Measurements from ENCODE around the gene TYR. TPM values are rescaled to one million over a fixed set of nuclear protein-coding genes. Genes with fewer than 3 reads are reported as not detected.
"Not testable (repeated sequence)": the region's sequence is repeated elsewhere in the genome, so short reads cannot be mapped to it uniquely, and the experiment has no call there.

TYR gene
- total RNA-seq, 1 experiment from 2014 or later = not detected

DNA sequence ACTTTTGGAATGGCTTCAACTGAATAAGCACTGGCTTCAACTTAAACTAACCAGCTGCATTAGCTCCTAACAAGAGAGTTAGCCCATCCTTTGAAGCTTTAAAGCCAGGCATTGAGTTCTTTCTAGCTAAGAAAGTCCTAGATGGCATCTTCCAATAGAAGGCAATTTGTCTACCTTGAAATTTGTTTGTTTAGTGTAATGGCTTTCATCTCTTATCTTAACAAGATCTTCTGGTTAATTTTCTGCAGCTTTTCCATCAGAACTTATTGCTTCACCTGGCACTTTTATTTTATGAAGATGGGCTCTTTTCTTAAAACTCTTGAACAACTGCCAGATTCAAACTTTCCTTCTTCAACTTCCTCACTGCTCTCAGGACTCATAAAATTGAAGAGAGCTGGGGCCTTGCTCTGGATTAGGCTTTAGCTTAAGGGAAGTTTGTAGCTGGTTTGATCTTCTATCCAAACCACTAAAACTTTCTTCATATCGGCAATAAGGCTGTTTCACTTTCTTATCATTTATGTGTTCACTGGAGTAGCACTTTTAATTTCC is 94.9 kb downstream of the TYR start:
- DNase-seq (ENCODE audit: low spot score) = not testable (repeated sequence)

DNA sequence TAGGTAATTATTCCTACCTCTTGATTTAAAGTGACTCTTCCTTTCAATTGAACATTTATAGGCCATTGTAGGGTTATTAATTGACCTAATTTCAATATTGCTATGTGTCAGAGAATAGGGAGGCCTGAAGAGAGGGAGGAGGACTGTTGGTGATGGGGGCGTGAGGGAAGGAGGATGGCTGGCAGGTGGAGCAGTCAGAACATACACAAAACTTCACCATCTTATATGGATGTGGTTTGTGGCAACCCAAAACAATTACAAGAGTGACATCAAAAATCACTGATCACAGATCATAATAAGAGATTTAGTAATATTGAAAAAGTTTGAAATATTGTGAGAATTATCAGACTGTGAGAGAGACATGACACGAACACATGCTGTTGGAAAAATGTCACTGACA is 95.5 kb downstream of the TYR start:
- not testable (repeated sequence) for DNase-seq (ENCODE audit: low spot score)

DNA sequence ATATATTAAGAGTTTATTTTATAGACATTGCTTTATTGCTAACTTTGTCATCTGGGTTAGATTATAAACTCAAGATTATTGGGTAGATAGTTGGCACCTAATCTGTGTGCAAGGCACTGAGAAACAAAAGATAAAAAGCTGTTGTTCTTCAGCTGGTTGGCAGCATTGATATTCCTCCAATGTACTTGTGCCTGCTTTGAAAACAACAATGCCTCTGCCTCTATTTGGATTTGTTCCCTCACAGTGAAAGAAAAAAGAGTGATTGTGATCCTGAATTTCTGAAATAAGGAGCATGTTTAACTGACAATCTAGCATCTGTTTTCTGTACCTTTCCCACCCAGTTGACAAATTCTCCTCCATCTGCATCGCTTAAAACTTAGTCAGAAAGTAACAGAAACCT is 98.3 kb downstream of the TYR start:
- DNase-seq (ENCODE audit: low spot score) = no peak

DNA sequence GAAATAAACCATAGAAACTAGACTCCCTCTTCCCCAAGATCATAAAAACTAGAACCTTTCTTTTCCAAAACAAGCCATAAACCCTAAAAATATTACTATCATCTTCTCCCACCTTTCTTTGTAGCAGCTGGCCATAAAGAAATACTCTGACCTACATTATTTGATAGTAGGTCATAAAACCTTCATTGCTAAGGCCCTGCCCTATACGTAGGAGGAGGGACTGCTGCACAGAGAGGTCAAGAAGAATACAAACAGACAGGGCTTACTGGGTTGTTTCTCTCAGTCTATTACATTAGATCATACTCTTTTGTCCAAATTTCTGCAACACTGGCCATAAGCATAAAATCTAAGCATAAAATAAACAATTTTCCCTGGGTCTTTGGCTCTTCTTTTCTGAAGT is 101.5 kb downstream of the TYR start:
- no peak for DNase-seq (ENCODE audit: low spot score)

DNA sequence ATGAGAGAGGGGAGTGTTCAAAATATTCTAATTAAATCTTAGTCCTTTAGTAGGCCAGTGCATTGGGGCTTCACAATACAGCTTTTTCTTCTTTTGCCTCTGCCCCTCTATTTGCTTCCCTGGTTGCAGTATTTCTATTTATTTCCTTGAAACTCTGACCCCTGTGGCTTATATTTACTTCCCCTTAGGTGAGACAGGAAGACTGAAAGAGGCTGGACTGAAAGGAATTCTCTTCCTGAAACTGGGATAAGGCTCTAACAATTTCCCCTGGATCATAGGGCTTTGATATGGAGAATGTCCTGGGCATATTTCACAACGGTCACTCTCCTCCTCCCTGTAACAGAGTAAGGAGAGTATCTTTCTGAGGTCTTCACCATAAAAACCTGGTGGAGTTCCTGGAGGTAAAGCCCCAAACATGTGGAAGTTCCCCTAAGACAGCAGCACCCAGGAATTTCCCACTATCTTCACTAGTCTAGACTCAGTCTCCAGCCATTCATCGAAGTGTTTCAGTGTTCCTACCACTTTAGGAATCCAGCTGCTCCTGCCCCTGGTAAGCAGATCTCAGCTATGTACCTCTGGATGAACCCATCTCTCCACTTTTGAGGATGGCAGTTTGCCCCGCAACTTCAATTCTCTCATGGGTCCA is 103.5 kb downstream of the TYR start:
- not testable (repeated sequence) for DNase-seq (ENCODE audit: low spot score)

DNA sequence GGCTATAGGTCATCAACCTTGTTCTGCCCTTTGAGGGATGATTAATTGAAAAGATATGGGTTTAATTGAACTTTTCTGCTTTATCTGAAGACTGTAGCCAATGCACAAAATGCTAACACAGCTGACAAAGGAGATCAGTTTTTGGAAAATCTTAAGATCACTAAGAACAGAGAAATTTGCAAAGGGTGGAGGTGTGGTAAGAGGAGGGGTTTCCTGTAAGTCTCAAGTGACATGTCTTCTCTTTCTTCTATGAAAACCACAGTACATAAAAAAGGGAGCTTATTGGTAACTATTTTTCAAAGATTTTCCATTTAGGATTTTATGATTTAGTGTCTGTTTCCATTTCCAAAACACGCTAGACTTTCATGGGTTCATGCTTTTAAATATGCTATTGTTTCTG is 108.9 kb downstream of the TYR start:
- not testable (repeated sequence) for DNase-seq (ENCODE audit: low spot score)

DNA sequence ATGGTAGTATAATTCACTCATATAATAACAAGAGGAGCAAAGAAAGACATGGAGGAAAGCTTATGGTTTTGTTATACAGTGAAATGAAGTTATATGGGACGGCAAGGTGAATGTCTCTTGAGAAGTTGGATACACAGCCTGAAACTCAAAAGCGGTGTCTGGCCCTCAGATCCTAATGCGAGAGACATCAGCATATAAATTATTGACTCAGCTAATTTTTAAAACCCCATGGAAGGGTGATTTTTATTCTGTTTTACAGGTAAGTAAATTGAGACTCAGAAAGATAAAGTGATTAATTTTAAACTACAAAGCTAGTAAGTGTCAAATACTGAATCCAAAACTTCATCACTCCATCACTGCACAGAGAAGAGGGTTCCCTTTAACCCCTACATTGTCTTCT is 110.3 kb downstream of the TYR start:
- not testable (repeated sequence) for DNase-seq (ENCODE audit: low spot score)

DNA sequence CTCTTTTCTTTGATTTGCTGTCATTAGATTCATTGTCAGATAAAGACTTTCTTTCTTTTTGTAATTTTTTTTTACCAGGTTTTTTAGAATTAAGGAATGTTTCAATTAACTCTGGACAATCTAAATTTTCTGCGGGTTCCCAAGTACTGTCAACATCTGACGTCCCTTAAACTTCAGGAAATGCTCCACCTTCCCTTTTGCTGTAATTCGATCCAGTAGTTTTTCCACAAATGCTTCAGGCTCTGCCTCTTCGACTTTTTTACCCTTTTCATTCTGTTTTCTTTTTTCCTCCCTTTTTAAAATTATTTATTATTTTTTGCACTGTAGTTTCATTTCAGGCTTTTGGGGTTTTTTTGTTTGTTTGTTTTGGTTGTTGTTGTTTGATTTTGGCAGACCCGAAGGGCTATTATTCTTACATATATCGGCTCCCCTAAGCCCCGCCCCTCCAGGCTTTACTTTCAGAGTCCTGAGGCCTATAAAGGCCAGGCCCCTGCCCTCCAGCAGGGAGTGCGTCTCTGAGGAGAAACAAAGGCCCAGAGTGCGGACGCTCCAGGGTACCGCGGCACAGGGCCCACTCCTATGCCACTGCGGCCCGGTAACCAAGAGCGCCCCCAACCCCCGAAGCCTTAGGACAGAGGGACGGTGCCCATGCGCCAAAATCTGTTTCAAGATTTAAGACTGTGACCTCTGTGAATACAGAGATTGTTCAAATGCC is 116.4 kb downstream of the TYR start:
- no peak for DNase-seq (ENCODE audit: low spot score)

DNA sequence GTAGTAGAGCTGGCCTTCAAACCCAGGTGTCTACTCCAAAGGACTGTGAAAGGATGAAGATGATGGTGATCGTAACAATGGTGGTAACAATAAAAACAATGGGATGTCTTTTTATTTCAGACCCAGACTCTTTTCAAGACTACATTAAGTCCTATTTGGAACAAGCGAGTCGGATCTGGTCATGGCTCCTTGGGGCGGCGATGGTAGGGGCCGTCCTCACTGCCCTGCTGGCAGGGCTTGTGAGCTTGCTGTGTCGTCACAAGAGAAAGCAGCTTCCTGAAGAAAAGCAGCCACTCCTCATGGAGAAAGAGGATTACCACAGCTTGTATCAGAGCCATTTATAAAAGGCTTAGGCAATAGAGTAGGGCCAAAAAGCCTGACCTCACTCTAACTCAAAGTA is 117.3 kb downstream of the TYR start:
- DNase-seq (ENCODE audit: low spot score) = not testable (repeated sequence)

DNA sequence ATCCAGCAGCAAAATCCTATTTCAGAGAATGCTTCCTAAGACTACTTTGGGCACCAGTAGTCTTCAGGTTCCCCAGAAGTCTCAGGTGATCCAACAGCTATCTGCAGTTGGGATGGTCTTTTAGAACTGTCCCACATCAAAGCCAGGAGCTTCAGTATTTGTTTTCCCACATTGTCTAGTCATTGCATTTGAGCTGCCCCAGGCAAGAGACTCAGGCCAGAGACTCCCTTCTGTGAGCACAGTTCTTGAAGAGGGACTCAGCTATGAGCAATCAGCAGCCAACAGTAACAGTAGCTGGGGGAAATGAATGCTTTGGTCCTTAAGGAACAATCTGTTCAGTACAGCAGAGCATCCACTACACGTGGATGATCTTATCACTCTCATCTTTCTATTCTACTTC is 125.4 kb downstream of the TYR start:
- not testable (repeated sequence) for DNase-seq (ENCODE audit: low spot score)

DNA sequence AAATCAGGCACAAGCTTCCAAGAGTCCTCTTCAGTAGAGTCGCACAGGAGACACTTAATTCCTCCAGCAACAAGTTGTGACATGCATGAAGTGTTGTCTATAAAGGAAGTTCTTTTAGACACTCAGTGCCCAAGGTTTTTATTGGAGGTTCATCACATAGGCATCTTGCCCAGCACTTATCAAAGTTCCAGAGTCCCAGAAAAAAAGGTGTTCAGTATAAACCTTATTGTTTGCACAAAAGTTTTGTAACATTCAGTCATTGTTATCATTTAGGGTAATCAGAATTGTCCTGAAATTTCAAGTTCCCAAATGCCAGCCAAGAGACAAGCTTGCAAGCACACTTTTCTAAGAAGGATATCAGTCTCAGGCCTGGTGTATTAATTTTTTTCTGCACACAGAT is 130.6 kb downstream of the TYR start:
- not testable (repeated sequence) for DNase-seq (ENCODE audit: low spot score)

DNA sequence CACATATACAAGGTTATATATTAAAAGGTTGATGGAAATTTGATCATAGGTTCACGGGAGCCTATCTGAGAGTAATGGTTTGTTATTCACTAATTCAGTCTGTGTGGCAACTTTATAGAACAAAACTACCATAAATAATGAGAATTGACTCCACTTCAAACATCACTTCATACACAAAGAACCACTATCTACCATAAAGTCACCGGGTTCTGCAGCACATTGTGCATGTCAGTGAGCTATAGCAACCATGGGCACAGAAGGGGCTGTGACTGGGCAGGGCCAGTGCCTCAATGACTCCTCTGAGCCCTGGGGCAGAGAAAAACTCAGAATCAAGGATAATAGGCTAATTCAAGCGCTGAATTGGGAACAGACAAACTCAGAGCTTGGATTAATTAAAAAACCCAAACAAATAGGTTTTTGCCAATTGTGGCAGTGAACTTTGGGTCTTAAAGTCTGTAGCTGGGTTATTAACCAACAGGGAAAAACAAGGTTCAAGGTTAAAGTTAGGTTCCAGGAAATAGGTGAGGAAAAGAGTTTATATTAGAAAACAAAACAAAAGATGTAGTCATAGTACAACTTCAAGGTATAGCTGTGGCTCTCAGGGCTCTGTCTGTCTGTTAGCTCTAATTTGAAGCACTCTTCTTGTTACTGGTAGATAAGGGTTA is 131.8 kb downstream of the TYR start:
- DNase-seq (ENCODE audit: low spot score) = not testable (repeated sequence)

DNA sequence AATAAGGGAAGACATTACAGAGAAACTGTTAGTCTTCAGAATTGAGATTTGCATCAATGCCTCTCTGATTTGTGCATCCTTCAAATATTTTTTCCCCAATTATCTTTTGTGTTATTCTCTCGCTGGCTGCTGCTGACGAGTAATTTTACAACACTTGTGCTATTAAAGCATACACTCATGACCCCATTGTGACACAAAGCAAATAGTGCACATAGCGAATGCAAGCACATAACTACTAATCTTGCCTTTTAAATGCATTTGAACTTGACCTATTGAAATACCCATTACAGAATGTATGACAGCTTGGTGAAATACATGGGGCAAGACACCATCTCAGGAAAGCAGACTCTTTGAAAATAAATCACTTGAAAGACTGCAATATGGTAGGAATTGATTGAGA is 132.9 kb downstream of the TYR start:
- DNase-seq (ENCODE audit: low spot score) = not testable (repeated sequence)

DNA sequence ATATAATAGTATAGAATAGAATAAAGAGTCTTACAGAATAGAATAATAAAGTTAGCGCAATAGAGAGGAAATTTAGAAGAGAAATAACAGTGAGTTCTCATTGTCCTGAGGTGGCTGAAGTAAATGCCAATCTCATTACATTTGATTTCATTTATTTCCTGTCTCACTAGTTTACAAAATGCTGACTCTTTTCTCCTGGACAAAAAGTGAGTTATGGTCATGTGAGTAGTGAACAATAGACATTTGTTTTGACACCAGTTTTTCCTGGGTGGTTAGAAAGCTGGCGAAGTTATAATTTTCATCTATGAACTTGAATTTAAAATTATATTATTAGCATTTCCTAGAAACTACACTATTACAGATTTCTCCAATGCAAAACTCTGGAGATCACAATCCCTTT is 143.7 kb downstream of the TYR start:
- DNase-seq (ENCODE audit: low spot score) = no peak

DNA sequence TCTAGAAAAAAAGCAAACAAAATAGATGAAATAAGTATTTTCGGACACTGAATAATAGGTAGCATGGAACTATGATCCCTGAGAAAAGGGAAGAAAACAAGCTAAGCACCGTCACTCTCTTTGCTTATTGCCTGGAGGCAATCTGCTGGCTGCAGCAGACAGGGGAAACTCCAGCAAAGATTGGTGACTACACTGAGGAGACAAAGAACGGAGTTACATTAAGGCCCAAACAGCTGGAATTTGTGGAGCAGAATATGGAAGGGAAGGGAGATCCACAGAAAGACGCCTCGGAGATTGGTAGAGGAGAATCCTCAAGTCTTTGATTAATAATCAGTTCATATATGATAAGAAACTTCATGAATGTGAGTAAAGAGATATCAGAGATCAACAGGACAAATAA is 150.2 kb downstream of the TYR start:
- DNase-seq (ENCODE audit: low spot score) = no peak

DNA sequence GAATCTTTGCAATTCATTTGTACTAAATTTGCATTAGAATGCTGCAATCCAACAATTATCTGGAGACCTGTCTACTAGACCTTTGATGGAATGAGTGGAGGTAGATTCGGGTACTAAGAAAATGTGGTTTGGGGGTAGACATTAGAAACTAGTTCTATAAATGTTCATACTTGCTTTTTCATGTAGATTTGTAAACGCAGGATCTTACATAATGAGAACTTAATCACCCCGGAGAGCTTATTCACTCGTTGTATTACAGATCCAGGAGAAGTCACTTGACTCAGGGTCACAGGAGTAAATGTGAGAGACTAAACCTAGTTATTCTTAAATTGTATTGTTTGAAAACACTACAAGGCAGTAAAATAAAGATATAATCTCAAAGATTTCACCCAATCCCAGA is 154.3 kb downstream of the TYR start:
- DNase-seq (ENCODE audit: low spot score) = not testable (repeated sequence)

DNA sequence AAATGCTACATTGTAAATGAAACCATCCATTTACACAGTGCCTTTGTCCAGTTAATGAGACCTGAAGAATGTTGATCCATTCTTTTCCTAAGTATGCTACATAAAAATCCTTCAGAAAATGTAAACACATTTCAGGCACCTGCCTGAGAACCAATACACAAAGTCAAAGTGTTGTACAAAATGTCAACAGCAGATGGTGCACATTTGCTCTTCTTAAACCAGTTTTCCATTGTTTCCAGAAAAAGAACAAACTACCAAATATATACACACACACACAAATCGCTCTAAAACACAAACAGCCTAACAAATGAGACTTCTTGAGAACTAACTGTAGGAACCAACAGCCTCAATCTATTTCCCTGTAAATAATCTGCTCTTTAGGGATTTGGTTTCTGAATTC is 156.0 kb downstream of the TYR start:
- DNase-seq (ENCODE audit: low spot score) = peak; percentile 16

DNA sequence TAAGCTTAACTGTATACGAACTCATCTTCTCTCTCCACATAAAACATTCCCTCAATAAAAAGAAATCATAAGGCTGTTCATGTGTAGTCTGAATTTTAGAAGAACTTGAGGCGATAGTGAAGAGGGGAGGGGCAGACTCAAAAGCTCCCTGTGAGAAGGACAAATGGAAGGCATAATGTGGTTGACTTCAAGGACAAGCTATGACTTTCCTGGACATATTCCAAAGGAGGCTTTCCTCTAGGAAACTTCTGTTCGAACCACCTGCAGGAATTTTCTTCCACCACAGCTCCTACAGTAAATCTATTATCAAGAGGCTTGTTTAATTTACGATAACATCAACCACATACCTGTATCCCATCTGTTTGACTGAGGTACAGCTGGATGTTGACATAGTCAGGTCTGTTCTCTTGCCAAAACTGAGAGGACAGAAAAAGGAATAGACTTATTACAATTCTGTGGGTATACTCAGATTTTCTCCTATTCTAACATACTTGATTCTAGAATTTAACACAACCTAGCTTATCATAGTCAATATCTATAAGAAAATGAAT is 159.5 kb downstream of the TYR start:
- not testable (repeated sequence) for DNase-seq (ENCODE audit: low spot score)

DNA sequence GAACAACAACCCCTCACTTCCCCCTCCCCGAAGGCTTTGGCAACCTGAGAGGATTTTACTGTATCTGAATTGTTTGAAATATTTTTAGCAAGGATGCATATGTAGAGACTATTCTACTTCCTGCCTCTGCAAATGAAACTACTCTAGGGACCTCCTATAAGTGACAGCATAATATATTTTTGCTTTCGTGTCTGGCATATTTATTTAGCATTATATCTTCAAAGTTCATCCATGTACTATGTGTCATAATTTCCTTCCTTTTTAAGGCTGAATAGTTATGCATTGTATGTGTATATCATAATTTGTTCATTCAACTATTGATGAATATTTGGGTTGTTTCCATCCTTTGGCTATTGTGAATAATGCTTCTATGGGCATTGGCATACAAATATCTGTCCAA is 160.4 kb downstream of the TYR start:
- not testable (repeated sequence) for DNase-seq (ENCODE audit: low spot score)

DNA sequence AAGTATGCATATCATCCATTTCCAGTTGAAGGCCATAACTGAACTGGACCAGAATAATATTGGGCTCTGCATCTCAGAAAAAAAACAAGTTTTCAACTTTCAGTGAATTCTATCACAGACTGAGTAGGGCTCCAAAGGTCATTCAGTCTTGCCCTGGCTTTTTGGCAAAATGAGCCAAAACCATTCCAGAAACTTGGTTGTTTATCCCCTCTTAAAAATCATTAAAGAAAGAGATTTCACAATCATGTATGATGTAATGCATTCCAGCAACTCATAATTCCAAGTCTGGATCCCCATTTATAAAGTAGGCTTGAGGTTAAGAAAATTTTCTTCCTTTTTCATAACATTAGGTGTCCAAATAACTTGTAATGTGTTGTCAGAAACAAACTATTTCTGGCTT is 162.8 kb downstream of the TYR start:
- not testable (repeated sequence) for DNase-seq (ENCODE audit: low spot score)

DNA sequence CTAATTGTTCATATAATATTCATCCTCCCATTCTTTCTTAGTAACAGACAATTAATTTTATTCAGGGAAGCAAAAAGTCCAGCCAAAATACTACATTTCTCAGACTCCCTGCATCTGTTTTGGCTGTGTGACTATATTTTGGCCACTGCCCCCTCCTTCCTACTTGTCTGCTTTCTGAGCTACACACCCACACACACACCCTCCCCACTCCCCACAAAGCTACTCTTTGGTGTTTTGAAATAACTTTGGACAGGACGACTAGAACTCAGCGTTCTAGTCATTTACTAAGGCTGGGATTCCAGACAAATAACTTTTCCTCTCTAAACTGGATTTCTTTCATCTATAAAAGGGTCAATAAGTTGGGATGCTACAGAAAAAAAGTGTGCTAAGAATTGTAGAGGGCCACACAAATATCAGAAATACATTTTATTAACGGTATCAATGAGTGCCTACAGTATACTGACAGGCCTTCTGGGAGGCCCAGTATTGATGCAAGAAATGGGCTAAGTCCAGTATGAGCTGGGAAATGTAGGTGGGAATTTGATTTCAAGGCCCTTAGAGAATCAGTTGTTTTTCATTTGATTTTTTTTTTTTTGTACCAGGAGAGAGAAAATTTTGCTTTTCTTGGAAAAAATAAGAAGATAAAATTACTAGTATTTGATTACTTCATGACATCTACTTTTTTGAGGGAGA is 165.4 kb downstream of the TYR start:
- not testable (repeated sequence) for DNase-seq (ENCODE audit: low spot score)
